NCI-H510A treated with DMSO at 0.1 percent for 48 hours (cell line): Measurements from ENCODE around the gene CDK5RAP2.
"Not testable (repeated sequence)": the region's sequence is repeated elsewhere in the genome, so short reads cannot be mapped to it uniquely, and the experiment has no call there.

Source experiments
- DNase-seq: peaks from one replicate; lab custom pipeline; 2025; lab: John Stamatoyannopoulos, UW

Gene CDK5RAP2

GRCh38 chr9:120544441-120544840, 35.5 kb downstream of the CDK5RAP2 start:
- no peak for DNase-seq

- DNase-seq, result no peak
Measured at GRCh38 chr9:120542701-120543490, 37.1 kb downstream of the CDK5RAP2 start.

- DNase-seq, result no peak
Measured at GRCh38 chr9:120541921-120542320, 38.0 kb downstream of the CDK5RAP2 start.

- DNase-seq, result no peak
Measured at GRCh38 chr9:120539951-120540350, 40.0 kb downstream of the CDK5RAP2 start.

- no peak for DNase-seq
Measured at GRCh38 chr9:120538339-120538738, 41.6 kb downstream of the CDK5RAP2 start.

GRCh38 chr9:120536949-120537640, 42.9 kb downstream of the CDK5RAP2 start:
- DNase-seq, result no peak

- DNase-seq, result no peak
Measured at GRCh38 chr9:120536094-120536493, 43.9 kb downstream of the CDK5RAP2 start.

- DNase-seq, result no peak
Measured at GRCh38 chr9:120534266-120534665, 45.7 kb downstream of the CDK5RAP2 start.

- DNase-seq, result no peak
Measured at GRCh38 chr9:120532891-120533290, 47.1 kb downstream of the CDK5RAP2 start.

- no peak for DNase-seq
Measured at GRCh38 chr9:120532475-120532874, 47.5 kb downstream of the CDK5RAP2 start.

GRCh38 chr9:120531683-120532300, 48.2 kb downstream of the CDK5RAP2 start:
- peak; percentile 46 for DNase-seq

GRCh38 chr9:120530220-120530832, 49.6 kb downstream of the CDK5RAP2 start:
- not testable (repeated sequence) for DNase-seq

- DNase-seq, result no peak
Measured at GRCh38 chr9:120528829-120529228, 51.1 kb downstream of the CDK5RAP2 start.

- no peak for DNase-seq
Measured at GRCh38 chr9:120528327-120528726, 51.6 kb downstream of the CDK5RAP2 start.

- no peak for DNase-seq
Measured at GRCh38 chr9:120526534-120526933, 53.4 kb downstream of the CDK5RAP2 start.

GRCh38 chr9:120524863-120525262, 55.1 kb downstream of the CDK5RAP2 start:
- no peak for DNase-seq

GRCh38 chr9:120524038-120524437, 55.9 kb downstream of the CDK5RAP2 start:
- no peak for DNase-seq

- no peak for DNase-seq
Measured at GRCh38 chr9:120522558-120522957, 57.4 kb downstream of the CDK5RAP2 start.

GRCh38 chr9:120522032-120522431, 57.9 kb downstream of the CDK5RAP2 start:
- DNase-seq, result no peak

- no peak for DNase-seq
Measured at GRCh38 chr9:120521101-120521500, 58.9 kb downstream of the CDK5RAP2 start.

- not testable (repeated sequence) for DNase-seq
Measured at GRCh38 chr9:120515996-120516395, 64.0 kb downstream of the CDK5RAP2 start.

GRCh38 chr9:120515481-120515880, 64.5 kb downstream of the CDK5RAP2 start:
- not testable (repeated sequence) for DNase-seq
